HepG2 (cell line): Measurements from ENCODE around the gene ZNF175. TPM values are rescaled to one million over a fixed set of nuclear protein-coding genes. Genes with fewer than 3 reads are reported as not detected.

Source experiments
- CAMTA2 ChIP-seq: sonication (generic); formaldehyde crosslinking; IDR thresholded peaks from 2 replicates; pipeline ENCODE4 v1.4.0; 2020; ENCODE audit warnings: mild to moderate bottlenecking, missing genetic modification reagents, borderline replicate concordance
- CENPT ChIP-seq: sonication (generic); formaldehyde crosslinking; IDR thresholded peaks from 2 replicates; pipeline ENCODE4 v1.8.0; 2022; ENCODE audit warnings: low read depth, mild to moderate bottlenecking, moderate library complexity, missing genetic modification reagents
- MAF1 ChIP-seq: sonication (generic); formaldehyde crosslinking; IDR thresholded peaks from 2 replicates; pipeline ENCODE4 v1.5.0; 2020; ENCODE audit warnings: missing genetic modification reagents, borderline replicate concordance
- NCOA5 ChIP-seq: sonication (generic); formaldehyde crosslinking; IDR thresholded peaks from 2 replicates; pipeline ENCODE4 v1.4.0; 2020; ENCODE audit warnings: missing genetic modification reagents
- PRPF4 ChIP-seq: fragments of 200-400 bp; formaldehyde crosslinking; IDR thresholded peaks from 2 replicates; pipeline ENCODE4 v1.6.1; 2016; ENCODE audit warnings: low read length, low read depth; ENCODE audit not compliant: poor library complexity, severe bottlenecking
- RFX3 ChIP-seq: IDR thresholded peaks from 2 replicates; pipeline ENCODE4 v1.6.1; 2016; ENCODE audit warnings: missing biosample characterization, missing genetic modification reagents
- RFXAP ChIP-seq: sonication (generic); formaldehyde crosslinking; IDR thresholded peaks from 2 replicates; pipeline ENCODE4 v1.4.0; 2020; ENCODE audit warnings: missing genetic modification reagents, borderline replicate concordance
- SMAD1 ChIP-seq: sonication (generic); formaldehyde crosslinking; IDR thresholded peaks from 2 replicates; pipeline ENCODE4 v1.4.0; 2020; ENCODE audit warnings: missing genetic modification reagents, low read depth, mild to moderate bottlenecking, borderline replicate concordance
- THYN1 ChIP-seq: sonication (generic); formaldehyde crosslinking; IDR thresholded peaks from 2 replicates; pipeline ENCODE4 v1.8.1; 2023; ENCODE audit warnings: low read depth, mild to moderate bottlenecking, moderate library complexity, missing genetic modification reagents, borderline replicate concordance
- ZBTB42 ChIP-seq: sonication (generic); formaldehyde crosslinking; IDR thresholded peaks from 2 replicates; pipeline ENCODE4 v1.5.0; 2020; ENCODE audit warnings: mild to moderate bottlenecking, missing genetic modification reagents
- ZC3H4 ChIP-seq: sonication (generic); formaldehyde crosslinking; IDR thresholded peaks from 2 replicates; pipeline ENCODE4 v1.4.0; 2020; ENCODE audit warnings: missing genetic modification reagents, borderline replicate concordance
- ZFP36 ChIP-seq: fragments of 150-350 bp; IDR thresholded peaks from 2 replicates; pipeline ENCODE4 v1.6.1; 2018; ENCODE audit warnings: borderline replicate concordance, low read length, low read depth; ENCODE audit not compliant: partially characterized antibody
- ZNF557 ChIP-seq: sonication (generic); formaldehyde crosslinking; IDR thresholded peaks from 2 replicates; pipeline ENCODE4 v1.4.0; 2020; ENCODE audit warnings: missing genetic modification reagents
- ZNF570 ChIP-seq: sonication (generic); formaldehyde crosslinking; IDR thresholded peaks from 2 replicates; pipeline ENCODE4 v1.4.0; 2020; ENCODE audit warnings: mild to moderate bottlenecking, missing genetic modification reagents, borderline replicate concordance
- ZNF674 ChIP-seq: sonication (generic); formaldehyde crosslinking; IDR thresholded peaks from 2 replicates; pipeline ENCODE4 v1.5.0; 2020; ENCODE audit warnings: low read depth, mild to moderate bottlenecking, missing genetic modification reagents
- ZSCAN12 ChIP-seq: sonication (generic); formaldehyde crosslinking; IDR thresholded peaks from 2 replicates; pipeline ENCODE4 v1.9.0; 2021; ENCODE audit warnings: mild to moderate bottlenecking, missing genetic modification reagents
- ZSCAN30 ChIP-seq: sonication (generic); formaldehyde crosslinking; IDR thresholded peaks from 2 replicates; pipeline ENCODE4 v1.5.0; 2020; ENCODE audit warnings: mild to moderate bottlenecking, missing genetic modification reagents
- polyA plus RNA-seq, 8 experiments: library from polyadenylated mRNA; depleted of rRNA in 3 of 8; stranded (reverse) in 7 of 8; unstranded in 1 of 8; fragments of >200 nt; fragmentation: Illumina TruSeq in 4 of 8; extraction: Trizol in 4 of 8; gene quantifications; 2 replicates each; pipeline versions ENCODE4 v1.2.1 to v1.2.3, GENCODE V29; 2011 to 2016; ENCODE audit warnings: low read depth in 4 of 8, missing spikeins in 1 of 8, mixed read lengths in 1 of 8; ENCODE audit not compliant: insufficient read depth in 1 of 8
- total RNA-seq, 5 experiments: library from RNA; depleted of rRNA; stranded (reverse); fragments of >200 nt; fragmentation: Illumina TruSeq; extraction: Trizol; gene quantifications; 2 replicates each; pipeline ENCODE4 v1.2.3, GENCODE V29; 2016; ENCODE audit warnings: low read depth in 1 of 5
- TF ChIP-seq, protein P1 (sequence below): sonication (generic); formaldehyde crosslinking; IDR thresholded peaks from 2 replicates; pipeline ENCODE4 v1.9.0; 2022; ENCODE audit warnings: missing genetic modification reagents, mild to moderate bottlenecking, borderline replicate concordance
- TF ChIP-seq, protein P2 (sequence below): sonication (generic); formaldehyde crosslinking; conservative IDR thresholded peaks from 2 replicates; pipeline ENCODE4 v1.5.0; 2020; ENCODE audit warnings: missing genetic modification reagents
- TF ChIP-seq, protein P3 (sequence below): IDR thresholded peaks from 2 replicates; pipeline ENCODE4 v1.6.1; 2016
- TF ChIP-seq, protein P4 (sequence below): IDR thresholded peaks from 2 replicates; pipeline ENCODE4 v1.6.1; 2016; ENCODE audit warnings: low read depth

The ZNF175 gene
- total and polyA plus RNA-seq, 2 of the 13 experiments (the other 11 are each of a cell fraction or from before 2014, with no cell fraction given), result 1.2 to 1.5 TPM

DNA sequence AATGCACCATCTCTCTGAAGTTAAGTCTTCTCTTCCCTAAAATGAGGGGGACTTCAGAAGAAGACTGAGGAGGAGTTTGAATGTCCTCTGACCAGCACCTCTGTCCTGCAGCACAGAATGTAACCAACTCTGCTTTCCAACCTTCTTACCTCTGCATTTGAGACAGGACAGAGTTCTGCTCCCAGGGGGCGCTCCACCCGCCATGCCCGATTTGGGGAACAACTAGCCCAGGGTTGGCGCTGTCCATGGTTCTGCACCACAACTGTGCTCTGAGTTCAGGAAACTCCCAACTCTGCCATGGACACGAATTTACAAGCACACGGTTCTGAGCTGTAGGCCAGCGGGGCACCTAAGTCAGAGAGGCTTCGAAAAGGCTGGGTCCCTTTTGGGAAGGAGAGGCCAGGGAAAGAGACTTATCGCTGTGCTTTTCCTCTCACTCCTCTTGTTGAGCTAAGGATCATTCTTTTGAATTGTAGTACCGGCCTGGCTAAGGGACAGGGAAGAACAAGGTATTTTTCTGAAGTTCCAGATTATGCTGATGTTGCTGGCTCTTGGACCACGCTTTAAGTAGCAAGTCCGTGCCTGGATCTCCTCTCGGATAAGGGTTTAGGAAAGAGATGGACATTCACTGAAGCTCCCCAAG lies 37.0 kb downstream of the ZNF175 start (continued):
- TF ChIP-seq CAMTA2 (CRISPR knock-in tag), result peak; percentile 65; the same call in 1 of the 2 replicates
- TF ChIP-seq RFX3 (CRISPR knock-in tag), result peak; percentile 36; the same call in 1 of the 2 replicates
- TF ChIP-seq CENPT (CRISPR knock-in tag), result peak; percentile 73; the same call in 1 of the 2 replicates
- TF ChIP-seq RFXAP (CRISPR knock-in tag), result peak; percentile 85; the same call in 1 of the 2 replicates
- TF ChIP-seq, protein P1, sequence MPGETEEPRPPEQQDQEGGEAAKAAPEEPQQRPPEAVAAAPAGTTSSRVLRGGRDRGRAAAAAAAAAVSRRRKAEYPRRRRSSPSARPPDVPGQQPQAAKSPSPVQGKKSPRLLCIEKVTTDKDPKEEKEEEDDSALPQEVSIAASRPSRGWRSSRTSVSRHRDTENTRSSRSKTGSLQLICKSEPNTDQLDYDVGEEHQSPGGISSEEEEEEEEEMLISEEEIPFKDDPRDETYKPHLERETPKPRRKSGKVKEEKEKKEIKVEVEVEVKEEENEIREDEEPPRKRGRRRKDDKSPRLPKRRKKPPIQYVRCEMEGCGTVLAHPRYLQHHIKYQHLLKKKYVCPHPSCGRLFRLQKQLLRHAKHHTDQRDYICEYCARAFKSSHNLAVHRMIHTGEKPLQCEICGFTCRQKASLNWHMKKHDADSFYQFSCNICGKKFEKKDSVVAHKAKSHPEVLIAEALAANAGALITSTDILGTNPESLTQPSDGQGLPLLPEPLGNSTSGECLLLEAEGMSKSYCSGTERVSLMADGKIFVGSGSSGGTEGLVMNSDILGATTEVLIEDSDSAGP (CRISPR knock-in tag), result peak; percentile 59; the same call in 1 of the 2 replicates
- peak; percentile 99 for TF ChIP-seq ZNF557
- TF ChIP-seq THYN1 (CRISPR knock-in tag), result no peak
- no peak for TF ChIP-seq PRPF4
- peak; percentile 81; the same call in 1 of the 2 replicates for TF ChIP-seq ZSCAN30 (CRISPR knock-in tag)
- TF ChIP-seq NCOA5 (CRISPR knock-in tag), result no peak
- no peak for TF ChIP-seq ZBTB42 (CRISPR knock-in tag)
- TF ChIP-seq SMAD1, result peak; percentile 71; the same call in 1 of the 2 replicates
- TF ChIP-seq, protein P2, sequence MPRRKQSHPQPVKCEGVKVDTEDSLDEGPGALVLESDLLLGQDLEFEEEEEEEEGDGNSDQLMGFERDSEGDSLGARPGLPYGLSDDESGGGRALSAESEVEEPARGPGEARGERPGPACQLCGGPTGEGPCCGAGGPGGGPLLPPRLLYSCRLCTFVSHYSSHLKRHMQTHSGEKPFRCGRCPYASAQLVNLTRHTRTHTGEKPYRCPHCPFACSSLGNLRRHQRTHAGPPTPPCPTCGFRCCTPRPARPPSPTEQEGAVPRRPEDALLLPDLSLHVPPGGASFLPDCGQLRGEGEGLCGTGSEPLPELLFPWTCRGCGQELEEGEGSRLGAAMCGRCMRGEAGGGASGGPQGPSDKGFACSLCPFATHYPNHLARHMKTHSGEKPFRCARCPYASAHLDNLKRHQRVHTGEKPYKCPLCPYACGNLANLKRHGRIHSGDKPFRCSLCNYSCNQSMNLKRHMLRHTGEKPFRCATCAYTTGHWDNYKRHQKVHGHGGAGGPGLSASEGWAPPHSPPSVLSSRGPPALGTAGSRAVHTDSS (CRISPR knock-in tag), result no peak
- peak; percentile 89 for TF ChIP-seq ZSCAN12 (CRISPR knock-in tag)
- TF ChIP-seq ZC3H4 (CRISPR knock-in tag), result 0 out of 2 replicates have a peak, but pooled peaks have one; percentile 49
- TF ChIP-seq, protein P3, sequence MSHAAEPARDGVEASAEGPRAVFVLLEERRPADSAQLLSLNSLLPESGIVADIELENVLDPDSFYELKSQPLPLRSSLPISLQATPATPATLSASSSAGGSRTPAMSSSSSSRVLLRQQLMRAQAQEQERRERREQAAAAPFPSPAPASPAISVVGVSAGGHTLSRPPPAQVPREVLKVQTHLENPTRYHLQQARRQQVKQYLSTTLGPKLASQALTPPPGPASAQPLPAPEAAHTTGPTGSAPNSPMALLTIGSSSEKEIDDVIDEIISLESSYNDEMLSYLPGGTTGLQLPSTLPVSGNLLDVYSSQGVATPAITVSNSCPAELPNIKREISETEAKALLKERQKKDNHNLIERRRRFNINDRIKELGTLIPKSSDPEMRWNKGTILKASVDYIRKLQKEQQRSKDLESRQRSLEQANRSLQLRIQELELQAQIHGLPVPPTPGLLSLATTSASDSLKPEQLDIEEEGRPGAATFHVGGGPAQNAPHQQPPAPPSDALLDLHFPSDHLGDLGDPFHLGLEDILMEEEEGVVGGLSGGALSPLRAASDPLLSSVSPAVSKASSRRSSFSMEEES (CRISPR knock-in tag), result peak; percentile 90
- TF ChIP-seq, protein P4, sequence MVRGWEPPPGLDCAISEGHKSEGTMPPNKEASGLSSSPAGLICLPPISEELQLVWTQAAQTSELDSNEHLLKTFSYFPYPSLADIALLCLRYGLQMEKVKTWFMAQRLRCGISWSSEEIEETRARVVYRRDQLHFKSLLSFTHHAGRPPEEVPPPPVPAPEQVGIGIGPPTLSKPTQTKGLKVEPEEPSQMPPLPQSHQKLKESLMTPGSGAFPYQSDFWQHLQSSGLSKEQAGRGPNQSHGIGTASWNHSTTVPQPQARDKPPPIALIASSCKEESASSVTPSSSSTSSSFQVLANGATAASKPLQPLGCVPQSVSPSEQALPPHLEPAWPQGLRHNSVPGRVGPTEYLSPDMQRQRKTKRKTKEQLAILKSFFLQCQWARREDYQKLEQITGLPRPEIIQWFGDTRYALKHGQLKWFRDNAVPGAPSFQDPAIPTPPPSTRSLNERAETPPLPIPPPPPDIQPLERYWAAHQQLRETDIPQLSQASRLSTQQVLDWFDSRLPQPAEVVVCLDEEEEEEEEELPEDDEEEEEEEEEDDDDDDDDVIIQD (CRISPR knock-in tag), result peak; percentile 51; the same call in 1 of the 2 replicates
- TF ChIP-seq ZNF570 (CRISPR knock-in tag), result 0 out of 2 replicates have a peak, but pooled peaks have one; percentile 75
- TF ChIP-seq MAF1 (CRISPR knock-in tag), result peak; percentile 87; the same call in 1 of the 2 replicates
- TF ChIP-seq ZFP36, result peak; percentile 23
- TF ChIP-seq ZNF674 (CRISPR knock-in tag), result no peak
